ENCODE data around the gene RNFT2.

Gene RNFT2

DNA sequence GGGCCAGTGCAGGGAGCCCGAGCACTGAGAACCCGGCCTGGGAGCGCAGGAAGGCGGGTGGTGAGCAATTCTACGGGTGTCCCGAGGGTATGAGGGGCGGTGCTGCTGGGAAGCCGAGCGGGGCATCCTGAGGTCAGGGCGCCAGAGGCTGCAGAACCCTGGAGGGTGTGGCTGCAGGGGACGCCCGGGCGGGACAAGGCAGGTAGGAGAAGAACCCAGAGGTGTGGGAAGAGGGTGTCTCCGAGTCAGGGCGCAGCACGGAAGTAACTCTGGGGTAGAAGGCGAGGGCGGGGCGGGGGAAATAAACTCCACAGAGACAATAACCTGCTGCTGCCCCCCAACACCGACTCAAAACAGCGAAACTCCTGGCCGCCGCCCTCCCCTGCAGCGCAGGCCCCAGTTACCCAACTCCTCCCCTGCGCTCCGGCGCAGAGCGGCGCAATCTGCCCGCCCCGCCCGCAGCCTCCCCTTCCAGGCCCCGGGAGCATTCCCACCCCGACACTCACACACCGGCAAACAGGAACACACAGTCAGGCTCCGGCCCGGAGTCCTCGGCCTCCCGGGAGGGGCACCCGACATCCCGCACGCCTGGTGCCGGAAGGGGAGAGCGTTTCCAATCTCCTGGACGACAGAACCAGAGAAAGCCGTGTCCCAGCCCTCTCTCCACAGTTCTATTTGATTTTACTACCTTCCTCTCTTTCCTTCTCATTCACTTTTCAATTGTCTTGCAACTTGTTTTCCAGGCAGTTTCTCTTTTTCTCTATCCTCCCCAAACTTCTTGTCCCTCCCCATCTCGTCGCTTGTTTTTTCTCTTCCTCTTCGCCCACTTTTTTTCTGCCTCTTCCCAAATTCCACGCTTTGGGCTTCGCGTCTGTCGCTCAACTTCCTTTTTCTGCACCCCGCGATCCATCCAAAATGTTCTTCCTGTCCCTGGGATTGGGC is 140.7 kb downstream of the RNFT2 start (continued):
- TF ChIP-seq, protein P1, sequence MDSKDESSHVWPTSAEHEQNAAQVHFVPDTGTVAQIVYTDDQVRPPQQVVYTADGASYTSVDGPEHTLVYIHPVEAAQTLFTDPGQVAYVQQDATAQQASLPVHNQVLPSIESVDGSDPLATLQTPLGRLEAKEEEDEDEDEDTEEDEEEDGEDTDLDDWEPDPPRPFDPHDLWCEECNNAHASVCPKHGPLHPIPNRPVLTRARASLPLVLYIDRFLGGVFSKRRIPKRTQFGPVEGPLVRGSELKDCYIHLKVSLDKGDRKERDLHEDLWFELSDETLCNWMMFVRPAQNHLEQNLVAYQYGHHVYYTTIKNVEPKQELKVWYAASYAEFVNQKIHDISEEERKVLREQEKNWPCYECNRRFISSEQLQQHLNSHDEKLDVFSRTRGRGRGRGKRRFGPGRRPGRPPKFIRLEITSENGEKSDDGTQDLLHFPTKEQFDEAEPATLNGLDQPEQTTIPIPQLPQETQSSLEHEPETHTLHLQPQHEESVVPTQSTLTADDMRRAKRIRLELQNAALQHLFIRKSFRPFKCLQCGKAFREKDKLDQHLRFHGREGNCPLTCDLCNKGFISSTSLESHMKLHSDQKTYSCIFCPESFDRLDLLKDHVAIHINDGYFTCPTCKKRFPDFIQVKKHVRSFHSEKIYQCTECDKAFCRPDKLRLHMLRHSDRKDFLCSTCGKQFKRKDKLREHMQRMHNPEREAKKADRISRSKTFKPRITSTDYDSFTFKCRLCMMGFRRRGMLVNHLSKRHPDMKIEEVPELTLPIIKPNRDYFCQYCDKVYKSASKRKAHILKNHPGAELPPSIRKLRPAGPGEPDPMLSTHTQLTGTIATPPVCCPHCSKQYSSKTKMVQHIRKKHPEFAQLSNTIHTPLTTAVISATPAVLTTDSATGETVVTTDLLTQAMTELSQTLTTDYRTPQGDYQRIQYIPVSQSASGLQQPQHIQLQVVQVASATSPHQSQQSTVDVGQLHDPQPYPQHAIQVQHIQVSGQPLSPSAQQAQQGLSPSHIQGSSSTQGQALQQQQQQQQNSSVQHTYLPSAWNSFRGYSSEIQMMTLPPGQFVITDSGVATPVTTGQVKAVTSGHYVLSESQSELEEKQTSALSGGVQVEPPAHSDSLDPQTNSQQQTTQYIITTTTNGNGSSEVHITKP (tag by site-specific recombination; IDR thresholded peaks at IDR 0.05): peak; percentile 60
- TF ChIP-seq SP7 (tag by site-specific recombination; IDR thresholded peaks at IDR 0.05) (peak; percentile 48; the same call in 1 of the 2 replicates), ZEB2 (tag by site-specific recombination; IDR thresholded peaks at IDR 0.05) (0 out of 2 replicates have a peak, but pooled peaks have one; percentile 44), ZNF423 (tag by site-specific recombination; IDR thresholded peaks at IDR 0.05) (0 out of 2 replicates have a peak, but pooled peaks have one; percentile 12), HOXD13 (CRISPR knock-in tag; IDR thresholded peaks at IDR 0.05; ENCODE audit: borderline replicate concordance) (0 out of 2 replicates have a peak, but pooled peaks have one; percentile 19), GLIS2 (tag by site-specific recombination; IDR thresholded peaks at IDR 0.05) (peak; percentile 90), ZNF366 (tag by site-specific recombination; conservative IDR thresholded peaks at IDR 0.05) (peak; percentile 71), SP3 (tag by site-specific recombination; IDR thresholded peaks at IDR 0.05) (peak; percentile 41; the same call in 1 of the 2 replicates), ZNF341 (tag by site-specific recombination; IDR thresholded peaks at IDR 0.05; ENCODE audit: low read depth) (0 out of 2 replicates have a peak, but pooled peaks have one; percentile 12), ZFHX2 (tag by site-specific recombination; conservative IDR thresholded peaks at IDR 0.05) (peak; percentile 61), ZNF600 (tag by site-specific recombination; IDR thresholded peaks at IDR 0.05) (peak; percentile 92), EGR2 (tag by site-specific recombination; IDR thresholded peaks at IDR 0.05; ENCODE audit: low read depth) (peak; percentile 64), ZNF391 (tag by site-specific recombination; IDR thresholded peaks at IDR 0.05; ENCODE audit: borderline replicate concordance, low read depth) (peak; percentile 61), ZBTB20 (tag by site-specific recombination; IDR thresholded peaks at IDR 0.05) (peak; percentile 85), RBAK (tag by site-specific recombination; IDR thresholded peaks at IDR 0.05) (no peak)
- TF ChIP-seq, protein P2, sequence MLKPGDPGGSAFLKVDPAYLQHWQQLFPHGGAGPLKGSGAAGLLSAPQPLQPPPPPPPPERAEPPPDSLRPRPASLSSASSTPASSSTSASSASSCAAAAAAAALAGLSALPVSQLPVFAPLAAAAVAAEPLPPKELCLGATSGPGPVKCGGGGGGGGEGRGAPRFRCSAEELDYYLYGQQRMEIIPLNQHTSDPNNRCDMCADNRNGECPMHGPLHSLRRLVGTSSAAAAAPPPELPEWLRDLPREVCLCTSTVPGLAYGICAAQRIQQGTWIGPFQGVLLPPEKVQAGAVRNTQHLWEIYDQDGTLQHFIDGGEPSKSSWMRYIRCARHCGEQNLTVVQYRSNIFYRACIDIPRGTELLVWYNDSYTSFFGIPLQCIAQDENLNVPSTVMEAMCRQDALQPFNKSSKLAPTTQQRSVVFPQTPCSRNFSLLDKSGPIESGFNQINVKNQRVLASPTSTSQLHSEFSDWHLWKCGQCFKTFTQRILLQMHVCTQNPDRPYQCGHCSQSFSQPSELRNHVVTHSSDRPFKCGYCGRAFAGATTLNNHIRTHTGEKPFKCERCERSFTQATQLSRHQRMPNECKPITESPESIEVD (tag by site-specific recombination; IDR thresholded peaks at IDR 0.05): no peak
- TF ChIP-seq, protein P3, sequence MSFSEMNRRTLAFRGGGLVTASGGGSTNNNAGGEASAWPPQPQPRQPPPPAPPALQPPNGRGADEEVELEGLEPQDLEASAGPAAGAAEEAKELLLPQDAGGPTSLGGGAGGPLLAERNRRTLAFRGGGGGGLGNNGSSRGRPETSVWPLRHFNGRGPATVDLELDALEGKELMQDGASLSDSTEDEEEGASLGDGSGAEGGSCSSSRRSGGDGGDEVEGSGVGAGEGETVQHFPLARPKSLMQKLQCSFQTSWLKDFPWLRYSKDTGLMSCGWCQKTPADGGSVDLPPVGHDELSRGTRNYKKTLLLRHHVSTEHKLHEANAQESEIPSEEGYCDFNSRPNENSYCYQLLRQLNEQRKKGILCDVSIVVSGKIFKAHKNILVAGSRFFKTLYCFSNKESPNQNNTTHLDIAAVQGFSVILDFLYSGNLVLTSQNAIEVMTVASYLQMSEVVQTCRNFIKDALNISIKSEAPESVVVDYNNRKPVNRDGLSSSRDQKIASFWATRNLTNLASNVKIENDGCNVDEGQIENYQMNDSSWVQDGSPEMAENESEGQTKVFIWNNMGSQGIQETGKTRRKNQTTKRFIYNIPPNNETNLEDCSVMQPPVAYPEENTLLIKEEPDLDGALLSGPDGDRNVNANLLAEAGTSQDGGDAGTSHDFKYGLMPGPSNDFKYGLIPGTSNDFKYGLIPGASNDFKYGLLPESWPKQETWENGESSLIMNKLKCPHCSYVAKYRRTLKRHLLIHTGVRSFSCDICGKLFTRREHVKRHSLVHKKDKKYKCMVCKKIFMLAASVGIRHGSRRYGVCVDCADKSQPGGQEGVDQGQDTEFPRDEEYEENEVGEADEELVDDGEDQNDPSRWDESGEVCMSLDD (tag by site-specific recombination; IDR thresholded peaks at IDR 0.05): 0 out of 2 replicates have a peak, but pooled peaks have one; percentile 43
- TF ChIP-seq, protein P4, sequence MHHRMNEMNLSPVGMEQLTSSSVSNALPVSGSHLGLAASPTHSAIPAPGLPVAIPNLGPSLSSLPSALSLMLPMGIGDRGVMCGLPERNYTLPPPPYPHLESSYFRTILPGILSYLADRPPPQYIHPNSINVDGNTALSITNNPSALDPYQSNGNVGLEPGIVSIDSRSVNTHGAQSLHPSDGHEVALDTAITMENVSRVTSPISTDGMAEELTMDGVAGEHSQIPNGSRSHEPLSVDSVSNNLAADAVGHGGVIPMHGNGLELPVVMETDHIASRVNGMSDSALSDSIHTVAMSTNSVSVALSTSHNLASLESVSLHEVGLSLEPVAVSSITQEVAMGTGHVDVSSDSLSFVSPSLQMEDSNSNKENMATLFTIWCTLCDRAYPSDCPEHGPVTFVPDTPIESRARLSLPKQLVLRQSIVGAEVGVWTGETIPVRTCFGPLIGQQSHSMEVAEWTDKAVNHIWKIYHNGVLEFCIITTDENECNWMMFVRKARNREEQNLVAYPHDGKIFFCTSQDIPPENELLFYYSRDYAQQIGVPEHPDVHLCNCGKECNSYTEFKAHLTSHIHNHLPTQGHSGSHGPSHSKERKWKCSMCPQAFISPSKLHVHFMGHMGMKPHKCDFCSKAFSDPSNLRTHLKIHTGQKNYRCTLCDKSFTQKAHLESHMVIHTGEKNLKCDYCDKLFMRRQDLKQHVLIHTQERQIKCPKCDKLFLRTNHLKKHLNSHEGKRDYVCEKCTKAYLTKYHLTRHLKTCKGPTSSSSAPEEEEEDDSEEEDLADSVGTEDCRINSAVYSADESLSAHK (tag by site-specific recombination; IDR thresholded peaks at IDR 0.05): no peak
- TF ChIP-seq, protein P5, sequence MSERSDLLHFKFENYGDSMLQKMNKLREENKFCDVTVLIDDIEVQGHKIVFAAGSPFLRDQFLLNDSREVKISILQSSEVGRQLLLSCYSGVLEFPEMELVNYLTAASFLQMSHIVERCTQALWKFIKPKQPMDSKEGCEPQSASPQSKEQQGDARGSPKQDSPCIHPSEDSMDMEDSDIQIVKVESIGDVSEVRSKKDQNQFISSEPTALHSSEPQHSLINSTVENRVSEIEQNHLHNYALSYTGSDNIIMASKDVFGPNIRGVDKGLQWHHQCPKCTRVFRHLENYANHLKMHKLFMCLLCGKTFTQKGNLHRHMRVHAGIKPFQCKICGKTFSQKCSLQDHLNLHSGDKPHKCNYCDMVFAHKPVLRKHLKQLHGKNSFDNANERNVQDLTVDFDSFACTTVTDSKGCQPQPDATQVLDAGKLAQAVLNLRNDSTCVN (tag by site-specific recombination; optimal IDR thresholded peaks at IDR 0.05): no peak
- TF ChIP-seq, protein P6, sequence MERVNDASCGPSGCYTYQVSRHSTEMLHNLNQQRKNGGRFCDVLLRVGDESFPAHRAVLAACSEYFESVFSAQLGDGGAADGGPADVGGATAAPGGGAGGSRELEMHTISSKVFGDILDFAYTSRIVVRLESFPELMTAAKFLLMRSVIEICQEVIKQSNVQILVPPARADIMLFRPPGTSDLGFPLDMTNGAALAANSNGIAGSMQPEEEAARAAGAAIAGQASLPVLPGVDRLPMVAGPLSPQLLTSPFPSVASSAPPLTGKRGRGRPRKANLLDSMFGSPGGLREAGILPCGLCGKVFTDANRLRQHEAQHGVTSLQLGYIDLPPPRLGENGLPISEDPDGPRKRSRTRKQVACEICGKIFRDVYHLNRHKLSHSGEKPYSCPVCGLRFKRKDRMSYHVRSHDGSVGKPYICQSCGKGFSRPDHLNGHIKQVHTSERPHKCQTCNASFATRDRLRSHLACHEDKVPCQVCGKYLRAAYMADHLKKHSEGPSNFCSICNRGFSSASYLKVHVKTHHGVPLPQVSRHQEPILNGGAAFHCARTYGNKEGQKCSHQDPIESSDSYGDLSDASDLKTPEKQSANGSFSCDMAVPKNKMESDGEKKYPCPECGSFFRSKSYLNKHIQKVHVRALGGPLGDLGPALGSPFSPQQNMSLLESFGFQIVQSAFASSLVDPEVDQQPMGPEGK (tag by site-specific recombination; IDR thresholded peaks at IDR 0.05): peak; percentile 75
- TF ChIP-seq, protein P7, sequence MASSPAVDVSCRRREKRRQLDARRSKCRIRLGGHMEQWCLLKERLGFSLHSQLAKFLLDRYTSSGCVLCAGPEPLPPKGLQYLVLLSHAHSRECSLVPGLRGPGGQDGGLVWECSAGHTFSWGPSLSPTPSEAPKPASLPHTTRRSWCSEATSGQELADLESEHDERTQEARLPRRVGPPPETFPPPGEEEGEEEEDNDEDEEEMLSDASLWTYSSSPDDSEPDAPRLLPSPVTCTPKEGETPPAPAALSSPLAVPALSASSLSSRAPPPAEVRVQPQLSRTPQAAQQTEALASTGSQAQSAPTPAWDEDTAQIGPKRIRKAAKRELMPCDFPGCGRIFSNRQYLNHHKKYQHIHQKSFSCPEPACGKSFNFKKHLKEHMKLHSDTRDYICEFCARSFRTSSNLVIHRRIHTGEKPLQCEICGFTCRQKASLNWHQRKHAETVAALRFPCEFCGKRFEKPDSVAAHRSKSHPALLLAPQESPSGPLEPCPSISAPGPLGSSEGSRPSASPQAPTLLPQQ (tag by site-specific recombination; IDR thresholded peaks at IDR 0.05): peak; percentile 10; the same call in 1 of the 2 replicates
